GM18498 (cell line): ENCODE data around the gene RCSD1.

Experiments
- ATAC-seq: cut with Tn5 transposase; IDR thresholded peaks from one replicate; pipeline ENCODE4 v1.9.1; 2021; ENCODE audit warnings: mild to moderate bottlenecking, moderate library complexity; ENCODE audit not compliant: unreplicated experiment

Gene RCSD1

DNA sequence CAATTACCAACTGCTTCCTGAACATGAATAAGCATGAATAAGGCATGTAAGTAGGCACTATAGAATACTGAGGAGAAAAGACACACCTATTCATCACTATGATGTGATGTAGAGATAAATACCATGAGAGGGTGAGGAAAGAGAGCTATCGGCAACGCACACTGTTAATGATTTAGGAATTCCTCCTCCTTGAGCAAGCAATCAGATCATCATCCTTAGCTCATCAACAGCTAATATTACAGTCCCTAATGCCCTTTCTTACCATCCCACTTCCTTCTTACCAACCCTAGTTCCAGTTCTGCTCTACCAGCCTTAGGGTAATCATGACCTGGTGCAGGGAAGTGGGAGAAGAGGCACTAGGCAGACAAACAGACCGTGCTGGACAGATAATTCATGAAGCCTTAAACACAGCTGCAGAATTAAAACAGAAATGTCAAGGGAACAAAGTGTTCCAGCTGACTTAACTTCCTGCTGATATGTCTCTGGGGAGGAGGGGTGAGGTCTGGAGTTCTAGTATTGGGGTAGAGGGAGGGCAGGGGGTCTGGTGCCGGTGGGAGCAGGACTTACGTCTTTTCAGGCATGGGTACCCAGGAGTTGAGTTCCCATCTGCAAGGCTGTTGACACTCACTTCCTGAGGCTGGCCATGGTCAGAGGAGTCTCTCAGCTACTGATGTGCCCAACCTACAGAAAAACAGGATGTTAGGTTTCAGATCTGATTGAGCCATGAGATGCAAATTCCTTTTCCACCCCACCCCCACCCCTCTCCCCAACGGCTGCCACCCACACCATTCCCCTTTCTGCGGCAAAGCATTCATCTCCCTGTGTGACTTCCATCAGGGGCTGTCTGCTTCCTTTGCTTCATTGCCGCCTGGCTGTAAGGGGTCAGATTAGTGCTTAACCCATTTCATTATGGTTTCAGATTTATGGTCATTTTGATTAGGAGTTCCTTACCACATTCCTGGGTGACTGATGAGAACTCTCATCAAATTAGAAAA is 12.6 kb upstream of the RCSD1 start:
- ATAC-seq: peak; percentile 71

DNA sequence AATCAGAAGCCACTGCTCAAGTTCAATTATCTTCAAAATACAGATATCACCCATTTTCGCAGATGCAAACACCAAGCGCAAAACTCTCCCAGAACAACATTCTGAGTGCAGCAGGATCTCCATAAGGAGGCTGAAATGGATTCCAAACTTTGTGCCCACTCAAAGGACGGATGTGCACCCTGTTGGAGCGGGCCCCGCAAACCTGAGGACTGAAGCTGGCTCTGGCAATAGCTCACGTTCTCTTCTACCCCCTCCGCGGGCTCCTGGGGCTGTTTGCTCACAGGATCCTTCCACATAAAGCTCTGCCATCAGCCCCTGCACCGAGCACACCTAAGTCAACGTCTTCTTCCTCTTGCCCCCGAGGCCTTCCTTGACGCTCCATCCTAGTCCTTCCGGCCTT is 11.7 kb upstream of the RCSD1 start:
- ATAC-seq: no peak

- ATAC-seq: no peak
These were observed 11.2 kb upstream of the RCSD1 start for GRCh38 chr1:167618789-167619188.

- ATAC-seq: no peak
These were observed 10.0 kb upstream of the RCSD1 start for GRCh38 chr1:167620002-167620401.

- ATAC-seq: no peak
These were observed 8.2 kb upstream of the RCSD1 start for GRCh38 chr1:167621780-167622313.

DNA sequence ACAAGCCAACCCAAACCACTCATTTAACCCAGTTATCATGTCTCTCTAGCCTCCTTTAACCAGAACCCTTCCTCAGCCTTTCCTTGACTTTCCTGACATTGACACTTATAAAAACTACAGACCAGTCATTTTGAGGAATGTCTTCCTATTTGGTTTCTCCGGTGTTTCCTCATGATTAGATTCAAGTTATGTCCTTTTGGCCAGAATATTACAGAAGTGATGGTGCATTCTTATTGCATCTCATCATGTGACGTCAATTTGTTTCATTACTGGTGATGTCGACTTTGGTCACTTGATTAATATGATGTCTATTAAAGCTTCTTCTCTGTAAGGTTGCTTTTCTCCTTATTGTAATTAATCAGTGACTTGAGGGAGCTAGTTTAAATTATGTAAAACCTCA is 6.1 kb upstream of the RCSD1 start:
- ATAC-seq: no peak

DNA sequence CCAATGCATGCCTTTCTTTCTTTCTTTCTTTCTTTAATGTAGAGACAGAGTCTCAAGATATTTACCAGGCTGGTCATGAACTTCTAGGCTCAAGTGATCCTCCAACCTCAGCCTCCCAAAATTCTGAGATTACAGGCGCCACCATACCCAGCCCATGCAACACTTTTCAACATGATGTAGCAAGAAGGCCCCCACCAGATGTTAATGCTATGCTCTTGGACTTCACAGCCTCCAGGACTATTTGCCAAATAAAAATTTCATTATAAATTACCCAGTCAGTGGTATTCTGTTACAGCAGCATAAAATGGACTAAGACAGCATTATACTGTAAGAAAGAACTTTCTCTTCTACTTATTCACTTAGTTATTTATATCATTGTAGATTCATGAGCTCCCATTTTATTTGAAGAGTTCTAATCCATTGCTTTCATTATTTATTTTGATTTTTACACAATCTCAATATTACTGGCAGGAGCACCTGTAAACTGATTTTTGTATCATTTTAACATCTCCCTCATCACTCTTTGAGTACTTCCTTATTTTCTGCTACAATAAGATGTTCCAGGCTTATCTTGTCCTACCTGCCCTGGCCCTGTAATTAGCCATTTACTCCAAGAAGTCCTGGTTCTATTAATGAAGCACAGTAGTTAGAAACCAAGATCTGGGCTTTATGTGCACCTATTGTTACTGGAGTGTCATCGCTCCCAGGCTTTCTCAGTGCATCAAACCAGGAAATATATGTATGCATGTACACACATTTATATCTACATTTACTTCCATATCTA is 4.8 kb upstream of the RCSD1 start:
- ATAC-seq: no peak

- ATAC-seq: peak; percentile 10
These were observed 2.5 kb upstream of the RCSD1 start for GRCh38 chr1:167627615-167627864.

GRCh38 chr1:167627865-167628641 is 2.0 kb upstream of the RCSD1 start:
- peak; percentile 68 for ATAC-seq

GRCh38 chr1:167628741-167629515 is 1.1 kb upstream of the RCSD1 start:
- ATAC-seq: no peak

DNA sequence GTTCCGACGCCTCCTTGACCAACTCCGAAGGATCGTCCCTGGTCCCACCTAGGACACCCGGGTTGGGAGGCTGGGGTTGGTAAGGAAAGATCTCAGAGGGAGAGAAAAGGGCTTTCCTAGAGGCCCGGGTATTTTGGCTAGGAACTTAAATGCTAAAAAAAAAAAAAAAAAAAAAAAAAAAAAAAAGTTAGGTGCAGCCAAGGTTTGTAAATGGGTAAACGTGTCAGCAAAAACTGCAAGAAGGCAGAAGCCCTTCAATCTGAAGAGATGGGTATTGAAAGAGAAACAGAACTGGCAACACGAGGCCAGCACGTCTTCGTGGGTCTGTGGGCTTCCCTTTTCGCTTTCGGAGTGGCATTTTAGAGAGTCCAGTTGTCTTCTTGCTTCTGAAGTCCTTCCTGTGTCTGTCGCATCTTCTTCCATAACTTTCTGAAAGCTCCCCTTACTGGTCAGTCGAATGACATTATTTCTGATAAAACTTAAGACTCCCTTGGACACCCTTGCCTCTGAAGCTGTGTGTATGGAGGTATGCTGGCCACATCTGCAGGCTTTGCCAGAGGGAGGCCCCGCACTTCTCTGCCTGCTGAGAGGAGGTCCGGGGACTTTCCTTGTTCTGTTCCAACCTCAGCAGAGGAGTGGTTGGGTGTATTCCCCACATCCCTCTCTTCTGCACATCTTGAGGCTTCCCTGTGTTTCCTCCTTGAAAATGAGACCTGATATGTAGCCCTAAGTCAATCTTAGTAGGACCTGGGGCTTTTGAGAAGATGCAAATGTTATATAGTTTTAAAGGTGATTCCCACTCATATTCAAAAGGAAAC is 745 bp downstream of the RCSD1 start:
- peak; percentile 26 for ATAC-seq

DNA sequence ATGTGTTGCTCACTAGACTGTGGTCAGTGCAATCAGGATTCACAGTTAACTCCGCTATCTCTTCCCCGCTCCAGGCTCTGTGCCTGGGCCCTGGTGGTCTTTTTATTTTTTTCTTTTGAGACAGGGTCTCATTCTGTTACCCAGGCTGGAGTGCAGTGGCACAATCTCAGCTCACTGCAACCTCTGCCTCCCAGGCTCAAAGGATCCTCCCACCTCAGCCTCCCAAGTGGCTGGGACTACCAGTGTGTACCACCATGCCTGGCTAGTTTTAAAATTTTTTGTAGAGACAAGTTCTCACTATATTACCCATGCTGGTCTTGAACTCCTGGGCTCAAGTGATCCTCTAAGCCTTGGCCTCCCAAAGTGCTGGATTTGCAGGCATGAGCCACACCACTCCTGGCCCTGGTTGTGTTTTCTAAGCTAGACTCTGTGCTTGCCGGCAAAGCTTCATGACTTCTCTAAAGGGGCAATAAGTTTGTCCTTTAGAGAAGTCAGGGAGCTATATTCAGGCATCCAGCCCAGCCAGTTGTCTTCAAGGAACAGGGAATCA is 1.4 kb downstream of the RCSD1 start:
- ATAC-seq: peak; percentile 0

DNA sequence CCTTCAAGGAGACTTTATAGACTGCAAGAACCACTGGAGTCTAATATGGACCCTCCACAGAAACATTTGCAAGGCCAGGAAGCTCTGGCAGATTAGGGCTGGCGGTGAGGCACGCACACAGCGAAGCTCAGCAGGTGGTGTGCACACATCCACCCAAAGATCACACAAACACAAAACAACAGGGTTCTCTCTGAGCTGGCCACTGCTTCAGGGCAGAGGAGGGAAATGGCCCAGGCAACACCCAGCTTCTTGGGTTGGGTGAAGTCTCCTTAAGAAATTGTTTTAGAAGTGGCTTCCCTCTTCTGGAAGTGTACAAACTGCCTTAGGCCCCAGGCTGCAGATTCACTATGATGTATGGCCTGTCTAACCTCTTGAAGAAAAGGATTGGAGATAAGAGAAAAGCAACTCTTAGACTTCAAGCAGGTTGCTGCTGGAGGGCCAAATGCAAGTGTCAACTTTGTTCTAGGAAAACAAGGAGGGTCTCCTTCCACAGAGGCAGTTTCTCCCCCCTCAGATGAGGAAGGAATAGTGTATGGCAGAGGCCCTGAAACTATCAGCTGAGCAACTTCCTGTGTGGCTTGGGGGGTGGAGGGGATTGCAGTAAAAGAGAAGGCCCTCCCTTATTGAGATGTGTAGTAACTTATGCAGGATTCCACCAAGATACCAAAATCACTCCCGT is 2.0 kb downstream of the RCSD1 start:
- peak; percentile 25 for ATAC-seq

GRCh38 chr1:167633258-167633944 is 3.4 kb downstream of the RCSD1 start:
- ATAC-seq: no peak

DNA sequence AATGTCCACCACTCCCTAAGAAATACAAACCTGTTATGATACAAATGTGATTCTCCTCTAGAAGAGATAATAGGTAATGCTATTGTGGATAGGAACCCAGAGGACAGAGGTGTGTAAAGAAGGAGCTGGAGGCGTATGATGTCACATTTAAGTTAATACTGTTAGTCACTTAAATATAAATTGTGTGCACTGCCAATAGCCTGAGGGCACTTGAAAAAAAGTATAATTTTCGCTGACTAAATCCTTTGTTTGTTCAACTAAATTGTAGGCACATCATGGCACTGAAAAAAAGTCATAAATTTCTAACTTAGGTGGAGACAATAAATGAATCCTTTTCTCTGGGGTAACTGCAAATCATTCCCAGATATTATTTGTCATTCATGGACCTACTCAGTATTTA is 4.4 kb downstream of the RCSD1 start:
- no peak for ATAC-seq

GRCh38 chr1:167635156-167635648 is 5.2 kb downstream of the RCSD1 start:
- ATAC-seq: no peak

GRCh38 chr1:167635941-167636340 is 5.9 kb downstream of the RCSD1 start:
- ATAC-seq: no peak

DNA sequence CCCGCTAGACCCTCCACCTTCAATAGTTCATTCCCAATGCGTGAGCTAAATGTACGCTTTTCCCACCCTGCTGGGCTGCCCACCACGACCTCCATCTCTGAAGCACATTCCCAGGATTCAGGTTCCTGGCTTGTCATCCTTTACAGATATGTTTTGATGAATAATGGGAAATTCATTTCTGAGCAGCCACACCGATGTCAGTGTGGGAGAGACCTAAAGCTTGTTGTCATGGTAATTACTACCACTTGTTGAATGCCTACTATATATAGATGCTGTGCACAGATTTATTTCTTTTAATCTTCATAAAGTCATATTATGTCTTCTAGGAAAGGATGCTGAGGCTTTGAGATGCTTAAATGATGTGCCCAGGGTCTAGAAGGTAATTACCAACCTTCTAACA is 8.0 kb downstream of the RCSD1 start:
- ATAC-seq: no peak
